NCI-H526 (cell line): ENCODE data around the gene CFL2.
"Not testable (repeated sequence)": the region's sequence is repeated elsewhere in the genome, so short reads cannot be mapped to it uniquely, and the experiment has no call there.

Source experiments
- DNase-seq, 2 experiments: peaks; one replicate each; lab custom pipeline; 2025; lab: John Stamatoyannopoulos, UW

CFL2 gene

GRCh38 chr14:34714320-34715126, at the start of gene CFL2:
Gene CFL2, minus strand, starts transcription at chr14:34714593. Its CDS starts 53 bp downstream, at chr14:34714540.
- peak; percentile 65 to 92 for DNase-seq

- DNase-seq: no peak
Observed at GRCh38 chr14:34755215-34755614, 40.8 kb upstream of the CFL2 start.

- DNase-seq: no peak
Observed at GRCh38 chr14:34754687-34755086, 40.3 kb upstream of the CFL2 start.

- DNase-seq: no peak
Observed at GRCh38 chr14:34750670-34751069, 36.3 kb upstream of the CFL2 start.

GRCh38 chr14:34750233-34750632, 35.8 kb upstream of the CFL2 start:
- DNase-seq: no peak

- DNase-seq: no peak
Observed at GRCh38 chr14:34749408-34749807, 35.0 kb upstream of the CFL2 start.

- DNase-seq: no peak
Observed at GRCh38 chr14:34742270-34743115, 28.1 kb upstream of the CFL2 start.

- no peak for DNase-seq
Observed at GRCh38 chr14:34741840-34742239, 27.4 kb upstream of the CFL2 start.

- not testable (repeated sequence) for DNase-seq
Observed at GRCh38 chr14:34740139-34740538, 25.7 kb upstream of the CFL2 start.

- DNase-seq: not testable (repeated sequence)
Observed at GRCh38 chr14:34737079-34737478, 22.7 kb upstream of the CFL2 start.

GRCh38 chr14:34733245-34733644, 18.9 kb upstream of the CFL2 start:
- no peak for DNase-seq

GRCh38 chr14:34732802-34733201, 18.4 kb upstream of the CFL2 start:
- DNase-seq: no peak

- DNase-seq: no peak
Observed at GRCh38 chr14:34723867-34724266, 9.5 kb upstream of the CFL2 start.

GRCh38 chr14:34722723-34723545, 8.5 kb upstream of the CFL2 start:
- peak; percentile 25 to 57 for DNase-seq

GRCh38 chr14:34721129-34721528, 6.7 kb upstream of the CFL2 start:
- no peak for DNase-seq

GRCh38 chr14:34718750-34719304, 4.4 kb upstream of the CFL2 start:
- DNase-seq: no peak

GRCh38 chr14:34715127-34715863, 902 bp upstream of the CFL2 start:
- peak in 1 of 2 experiments; percentile 8 for DNase-seq

GRCh38 chr14:34713681-34714319, 593 bp downstream of the CFL2 start:
- peak; percentile 36 to 58 for DNase-seq

- no peak for DNase-seq
Observed at GRCh38 chr14:34713122-34713680, 1.2 kb downstream of the CFL2 start.
